GM12872 (cell line): ENCODE data around the gene BTBD19.

Source experiments
- CTCF ChIP-seq: IDR thresholded peaks from 3 replicates; pipeline ENCODE4 v1.5.1; 2011; ENCODE audit warnings: low read depth, mild to moderate bottlenecking, low read length, moderate library complexity; ENCODE audit not compliant: insufficient read depth

BTBD19 gene

DNA sequence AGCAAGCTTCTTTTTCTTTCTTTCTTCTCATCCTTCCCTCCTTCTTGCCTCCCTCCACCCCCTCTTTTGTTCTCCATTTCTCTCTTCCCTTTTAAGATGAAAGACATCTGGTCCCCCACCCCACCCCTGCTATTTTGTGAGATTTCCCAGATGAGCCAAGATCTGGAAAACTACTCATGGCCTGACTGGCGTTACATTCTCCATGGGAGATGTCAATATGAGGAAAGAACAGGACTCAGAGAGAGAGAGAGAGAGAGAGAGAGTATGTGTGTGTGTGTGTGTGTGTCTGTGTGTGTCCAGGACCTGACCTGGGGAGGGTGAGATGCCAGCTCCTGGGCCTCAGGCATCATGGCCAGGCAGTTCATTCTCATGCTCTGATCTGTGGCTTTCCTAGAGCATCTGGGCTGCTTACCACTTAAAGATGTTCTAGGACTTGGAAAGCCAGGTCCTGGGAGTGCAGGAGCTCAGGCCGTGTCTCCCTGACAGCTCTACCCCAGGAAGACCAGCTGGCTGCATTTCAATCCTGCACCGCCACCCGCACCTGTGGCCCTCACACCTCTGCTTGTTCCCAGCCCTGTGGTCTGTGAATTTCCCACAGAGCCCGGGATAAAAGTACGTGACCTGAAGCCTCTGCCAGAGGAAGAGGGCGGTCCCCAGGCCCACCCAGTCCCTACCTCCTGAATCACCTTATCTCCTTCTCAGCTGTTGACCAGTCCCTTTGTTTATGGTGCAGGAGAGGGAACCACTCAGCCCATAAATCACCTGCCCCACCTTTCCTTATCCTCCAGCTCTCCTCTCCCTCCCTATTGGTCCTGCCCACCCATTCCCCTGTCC, 17.1 kb upstream of the BTBD19 start:
- TF ChIP-seq CTCF: no peak

- TF ChIP-seq CTCF: no peak
Measured at GRCh38 chr1:44792736-44793502, 15.4 kb upstream of the BTBD19 start.

GRCh38 chr1:44798481-44799365, 9.6 kb upstream of the BTBD19 start:
- TF ChIP-seq CTCF: no peak

DNA sequence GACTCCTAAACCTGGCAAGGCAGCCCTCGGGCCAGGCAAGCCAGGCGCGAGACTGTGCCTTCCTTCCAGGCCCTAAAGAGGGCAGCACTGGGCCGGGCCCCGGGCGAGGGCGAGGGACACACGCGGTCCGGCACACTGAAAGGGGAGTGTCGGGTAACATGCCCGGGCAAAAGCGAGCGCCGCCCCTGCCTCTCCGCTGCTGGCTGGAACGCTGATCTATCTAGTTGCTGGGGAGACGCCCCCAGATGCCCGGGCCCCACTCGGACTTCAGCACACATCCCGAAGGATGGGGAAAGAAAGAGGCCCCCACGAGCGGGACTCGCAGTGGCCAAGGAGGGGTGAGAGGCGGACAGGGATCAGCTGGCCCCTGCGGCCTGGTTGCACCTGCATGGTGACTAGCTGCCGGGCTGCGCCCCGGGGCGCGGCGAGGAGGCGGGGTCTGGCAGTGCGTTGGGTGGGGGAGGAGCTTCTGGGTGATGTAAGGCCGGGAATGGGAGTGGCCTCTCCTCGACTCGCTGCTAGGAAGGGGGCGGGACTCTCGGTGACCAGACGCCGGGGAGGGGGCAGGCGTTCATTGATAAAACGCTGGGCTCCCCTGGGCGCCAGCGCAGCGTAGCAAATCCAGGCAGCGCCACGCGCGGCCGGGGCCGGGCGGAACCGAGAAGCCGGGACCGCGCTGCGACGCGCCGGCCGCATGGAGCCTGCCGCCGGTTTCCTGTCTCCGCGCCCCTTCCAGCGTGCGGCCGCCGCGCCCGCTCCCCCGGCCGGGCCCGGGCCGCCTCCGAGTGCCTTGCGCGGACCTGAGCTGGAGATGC, 8.3 kb upstream of the BTBD19 start, which contains the start of gene PLK3:
Gene PLK3, plus strand, starts transcription at position 608 of the 815 bp plus-strand sequence. Its CDS starts 87 bp downstream, at position 695.
- peak; percentile 87 for TF ChIP-seq CTCF

DNA sequence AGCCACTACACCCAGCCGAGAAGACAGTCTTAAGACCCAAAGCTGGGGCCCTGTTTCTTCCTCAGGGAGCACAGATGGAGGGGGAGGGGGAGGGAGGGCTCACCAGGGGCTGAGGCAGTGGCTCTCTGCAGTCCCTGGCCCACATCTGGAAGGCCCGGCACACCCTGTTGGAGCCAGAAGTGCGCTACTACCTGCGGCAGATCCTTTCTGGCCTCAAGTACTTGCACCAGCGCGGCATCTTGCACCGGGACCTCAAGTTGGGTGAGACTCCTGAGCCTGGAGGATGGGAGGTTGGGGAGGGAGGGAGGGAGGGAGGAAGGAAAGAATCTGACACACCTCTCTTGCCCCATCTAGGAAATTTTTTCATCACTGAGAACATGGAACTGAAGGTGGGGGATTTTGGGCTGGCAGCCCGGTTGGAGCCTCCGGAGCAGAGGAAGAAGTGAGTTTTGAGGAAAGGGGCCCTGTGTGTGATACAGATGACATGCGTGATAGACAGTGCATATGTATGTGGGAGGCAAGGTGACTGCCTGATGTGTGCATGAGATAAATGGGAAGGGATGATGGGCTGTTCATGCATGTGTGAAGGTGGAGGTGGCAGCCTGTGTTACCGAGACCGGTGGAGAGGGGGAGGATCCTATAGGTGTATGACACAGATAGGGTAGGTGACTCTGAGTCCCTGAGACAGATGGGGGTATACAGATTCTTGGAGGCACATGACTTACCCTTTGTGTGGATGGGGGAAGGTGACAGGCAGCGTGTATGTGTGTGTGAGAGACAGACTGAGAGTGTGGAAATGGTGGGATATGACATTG, 6.6 kb upstream of the BTBD19 start:
- no peak for TF ChIP-seq CTCF

GRCh38 chr1:44802306-44803061, 5.8 kb upstream of the BTBD19 start:
- TF ChIP-seq CTCF: no peak
